Activated CD8-positive, alpha-beta memory T cell treated with anti-CD3 and anti-CD28 coated beads for 24 hours (primary cell): ENCODE measurements around the gene TMEM243.

Experiments used
- DNase-seq: peaks from one replicate; pipeline ENCODE4 v3.0.0-alpha.2; 2020

The TMEM243 gene

DNA sequence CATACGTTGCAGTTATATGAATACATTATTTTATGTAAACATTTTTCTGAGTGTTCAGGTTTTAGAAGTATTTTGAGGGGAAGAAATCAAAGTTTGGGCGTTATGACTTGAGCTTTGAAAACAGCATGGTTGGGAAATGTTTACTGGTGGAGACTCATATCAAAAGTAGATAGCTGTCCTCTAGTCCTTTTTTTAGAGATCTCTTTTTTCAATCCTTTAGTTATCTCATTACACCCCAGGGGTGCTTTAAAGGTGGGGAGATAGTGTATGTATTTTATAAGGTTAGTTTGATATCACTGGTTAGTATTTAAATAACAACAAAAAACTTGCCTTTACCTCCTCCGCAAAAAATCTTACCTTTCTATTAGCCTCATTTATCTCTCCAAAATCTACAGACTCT is 65.0 kb downstream of the TMEM243 start:
- no peak for DNase-seq

DNA sequence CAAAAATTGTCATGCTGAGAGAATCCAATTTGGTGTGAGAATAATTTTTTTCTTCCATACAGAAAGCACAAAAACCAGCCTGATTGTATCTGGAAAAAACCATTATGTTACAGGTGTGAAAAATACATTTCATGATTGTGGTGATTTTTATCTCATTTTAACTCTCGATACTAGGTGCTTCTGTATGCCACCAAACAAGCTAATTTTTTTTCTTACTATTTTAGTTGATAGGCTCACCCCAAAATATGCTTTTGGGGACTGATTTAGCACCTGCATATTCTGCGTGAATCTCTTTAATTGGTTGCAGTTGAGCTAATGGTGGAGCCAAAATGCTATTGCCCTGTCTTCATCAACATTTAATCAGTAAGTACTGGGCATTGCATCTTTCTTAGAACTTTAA is 65.4 kb downstream of the TMEM243 start:
- no peak for DNase-seq

DNA sequence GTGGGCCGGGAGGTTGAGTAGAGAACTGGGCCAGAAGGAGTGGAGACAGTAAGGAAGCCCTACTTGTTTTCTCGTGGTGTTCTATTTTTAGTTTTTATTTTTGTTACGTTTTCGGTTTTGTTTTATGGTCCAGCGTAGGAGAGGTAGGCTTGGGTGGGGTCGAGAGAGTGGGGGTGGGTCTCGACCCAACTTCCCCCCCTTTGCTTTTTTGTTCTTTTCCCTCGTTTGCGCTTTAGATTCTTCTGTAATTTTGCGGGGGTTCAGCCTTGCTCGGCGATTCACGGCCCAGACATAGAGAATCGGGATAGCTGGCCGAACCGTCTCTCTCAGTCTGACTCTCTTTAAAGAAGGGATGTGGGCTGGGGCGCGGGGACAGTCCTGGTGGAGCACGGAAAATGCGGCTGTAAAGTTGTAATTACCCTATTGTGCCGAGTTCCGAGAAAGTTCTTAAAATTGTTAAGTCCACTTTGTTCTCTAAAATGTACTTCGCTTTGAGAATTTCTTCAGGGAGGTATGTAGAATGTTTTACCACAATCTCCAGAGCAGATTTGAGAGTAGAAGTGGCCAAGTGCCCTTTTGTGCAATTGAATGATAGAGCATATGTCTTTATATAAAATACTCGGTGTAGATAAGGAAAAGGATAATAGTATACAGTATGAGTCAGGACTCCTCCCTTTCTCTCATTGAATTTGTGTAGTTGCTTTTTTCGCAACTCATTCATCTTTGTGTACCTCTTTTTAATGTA is 66.5 kb downstream of the TMEM243 start:
- DNase-seq, result peak; percentile 72

DNA sequence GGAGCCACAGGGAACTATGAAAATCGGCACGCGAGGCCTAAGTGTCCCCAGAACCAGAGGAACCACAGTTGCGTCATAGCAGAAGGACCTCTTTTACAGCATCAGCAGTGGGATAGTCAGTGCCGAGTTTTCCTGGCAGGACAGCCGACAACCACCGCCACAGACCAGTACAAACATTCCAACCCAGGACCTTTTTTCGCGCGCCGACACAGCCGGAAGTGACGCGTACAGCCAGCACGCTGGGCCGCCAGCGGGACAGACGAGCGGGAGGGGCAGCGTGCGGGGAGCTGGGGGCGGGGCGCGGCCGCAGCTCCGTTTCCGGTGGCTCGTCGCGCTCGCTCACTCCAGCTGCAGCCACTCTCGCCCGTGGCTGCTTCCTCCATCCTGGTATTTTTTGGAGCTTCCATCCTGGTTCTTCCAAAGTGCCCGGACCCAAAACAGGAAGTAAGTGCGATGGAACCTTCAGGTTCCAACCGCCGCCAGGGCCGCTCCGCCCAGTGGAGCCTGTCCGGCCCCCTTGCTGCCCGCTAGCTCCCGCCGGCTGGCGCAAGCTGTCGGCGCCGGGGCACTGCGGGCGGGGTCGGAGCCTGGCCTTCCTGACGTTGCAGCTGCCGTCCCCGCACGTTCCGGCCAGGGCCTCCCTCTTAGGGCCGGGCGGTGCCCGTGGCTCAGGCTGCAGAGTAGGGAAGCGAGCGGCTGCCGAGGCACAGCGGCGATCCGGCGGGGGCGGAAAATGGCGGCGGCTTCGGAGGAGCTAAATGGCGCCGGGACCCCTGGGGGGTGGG is 67.2 kb downstream of the TMEM243 start, which contains the start of gene DMTF1:
Gene DMTF1, plus strand, starts transcription at position 342 of the 785 bp plus-strand sequence. CDS start 12,489 bp downstream, outside the sequence.
- peak; percentile 93 for DNase-seq

DNA sequence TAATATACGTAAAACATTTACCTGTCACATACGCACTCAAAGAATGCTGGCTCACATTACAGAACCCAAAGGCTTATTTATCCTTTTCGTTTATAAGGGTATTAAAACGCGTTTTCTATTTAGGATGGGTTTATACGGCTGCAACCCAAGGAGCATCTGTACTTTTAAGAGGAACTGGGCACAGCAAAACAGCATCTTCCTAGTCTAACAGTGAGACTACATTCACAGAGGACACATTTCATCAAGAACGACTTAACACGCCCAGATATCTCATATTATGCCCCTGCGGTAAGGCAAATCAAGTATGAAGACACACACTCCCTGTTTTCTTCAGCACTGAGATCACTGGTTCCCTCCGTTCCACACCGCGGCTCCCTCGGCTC is 67.8 kb downstream of the TMEM243 start:
- no peak for DNase-seq

DNA sequence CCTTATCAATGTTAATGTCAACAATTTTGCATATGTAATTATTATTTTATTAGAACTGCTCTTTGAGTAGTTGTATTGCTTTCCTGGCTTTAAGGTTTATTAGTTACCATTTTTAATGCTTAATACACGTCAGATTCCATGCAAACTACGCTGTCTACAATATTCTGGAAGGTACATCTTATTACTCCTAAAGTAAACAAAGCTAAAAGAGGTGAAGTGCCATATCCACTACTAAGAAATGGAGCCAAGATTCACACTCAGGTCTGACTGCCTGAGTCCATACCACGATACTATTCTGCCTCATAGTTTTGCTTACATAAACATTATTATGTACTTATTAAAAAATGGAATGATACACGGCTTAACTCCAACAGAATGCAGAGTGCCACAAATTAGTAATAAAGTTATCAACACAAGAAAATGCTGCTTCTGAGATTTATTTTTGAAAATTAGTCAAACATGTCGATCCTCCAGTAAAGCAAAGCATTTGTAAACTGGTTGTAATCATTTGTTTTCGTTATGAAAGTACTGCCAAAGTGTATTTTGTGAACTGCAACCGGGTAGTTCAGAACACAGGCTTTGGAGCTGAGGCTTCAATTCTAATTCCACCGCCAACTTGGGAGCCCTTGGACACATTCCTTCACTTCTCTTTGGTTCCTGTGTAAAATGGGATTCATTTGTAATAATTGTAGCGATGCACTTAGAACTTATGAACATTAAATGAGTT is 68.4 kb downstream of the TMEM243 start:
- no peak for DNase-seq

DNA sequence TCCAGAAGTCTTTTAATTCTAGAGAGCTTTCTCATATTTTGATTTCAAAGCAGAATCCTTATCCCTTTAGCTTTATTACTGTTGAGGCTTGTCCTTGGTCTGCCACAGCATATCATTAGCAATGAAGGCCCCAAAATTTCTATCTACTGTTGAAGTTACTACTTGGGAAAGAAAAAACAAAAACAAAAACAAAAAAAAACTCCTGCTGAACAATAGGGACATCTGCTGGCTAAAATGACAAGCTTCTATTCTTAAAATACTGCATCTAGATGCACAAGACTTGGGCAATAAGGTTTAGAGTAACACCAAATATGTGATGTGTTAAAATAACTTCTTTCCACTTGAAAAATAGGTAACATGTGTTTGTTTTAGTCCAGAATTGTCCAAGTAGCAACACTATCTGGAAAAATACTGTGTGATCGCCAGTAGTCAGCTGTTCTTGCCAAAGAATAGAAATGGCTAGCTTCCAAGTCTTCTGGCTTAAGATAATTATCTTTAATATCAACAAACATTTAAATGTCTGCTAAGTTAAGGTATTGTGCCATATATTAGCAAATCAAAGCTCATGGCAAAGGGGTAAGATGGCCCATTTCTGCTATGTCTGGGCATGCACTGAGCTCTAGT is 71.1 kb downstream of the TMEM243 start:
- DNase-seq, result no peak

DNA sequence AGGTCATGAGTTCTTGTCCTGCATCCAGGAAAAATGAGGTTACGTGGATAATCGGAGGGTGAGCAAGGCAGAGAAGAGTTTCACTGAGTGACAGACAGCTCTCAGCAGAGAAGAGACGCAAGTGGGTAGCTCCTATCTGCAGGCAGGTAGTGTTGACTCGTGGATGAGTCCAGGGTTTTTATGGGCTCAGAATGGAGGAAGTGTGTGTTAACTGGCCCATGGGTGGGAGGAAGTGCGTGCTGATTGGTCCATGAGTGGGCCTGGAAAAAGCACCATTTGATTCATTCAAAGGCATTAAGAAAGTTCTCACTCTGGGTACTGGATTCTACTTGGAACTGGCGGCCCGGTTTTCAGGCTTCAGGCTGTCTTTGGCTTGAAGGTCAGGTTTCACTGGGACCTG is 72.0 kb downstream of the TMEM243 start:
- no peak for DNase-seq

DNA sequence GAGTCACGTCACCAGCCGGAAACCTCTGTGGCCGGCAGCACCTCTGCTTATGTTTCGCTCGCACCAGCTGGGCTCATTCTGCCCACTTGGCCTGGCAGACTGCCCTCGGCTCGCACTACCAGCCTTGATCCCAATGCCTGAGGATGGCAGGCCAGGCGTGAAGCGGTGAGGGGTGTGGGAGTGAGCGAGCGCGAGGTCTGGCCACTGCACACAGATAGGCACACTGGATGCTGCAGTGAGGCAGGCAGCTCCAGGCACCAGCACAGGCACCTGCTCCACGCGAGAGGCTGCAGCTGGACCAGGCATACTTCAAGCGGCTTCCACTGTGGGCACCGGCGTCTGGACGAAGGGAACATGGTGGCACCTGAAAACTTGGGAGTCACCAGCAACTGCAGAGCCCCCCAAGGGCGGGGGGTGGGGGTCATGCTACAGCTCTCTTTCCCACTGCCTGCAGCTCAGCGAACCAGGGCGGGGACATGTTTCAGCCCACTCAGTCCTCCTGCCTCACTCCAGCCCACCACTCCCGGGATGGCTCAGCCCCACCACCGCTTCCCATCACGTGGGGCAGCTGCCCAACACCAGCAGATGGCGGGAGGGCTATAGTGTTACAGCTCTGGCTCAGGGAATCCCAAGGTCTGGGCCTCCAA is 72.7 kb downstream of the TMEM243 start:
- DNase-seq, result no peak
